Liver (tissue), 9 donors: ENCODE data around the gene GLI2. TPM values are rescaled to one million over a fixed set of nuclear protein-coding genes. Genes with fewer than 3 reads are reported as not detected.

Experiments
- DNase-seq: peaks from one replicate; pipeline ENCODE4 v3.0.0-alpha.2; 2017; ENCODE audit warnings: low spot score
- H3K27ac ChIP-seq, 2 donors: one replicate each; pipeline ENCODE4 v1.7.0; 2013; ENCODE audit warnings: inconsistent platforms in 2 of 2, low read length in 2 of 2, control low read depth in 1 of 2, low read depth in 1 of 2, mild to moderate bottlenecking in 1 of 2
- H3K27me3 ChIP-seq, 4 donors: one replicate each; pipeline versions ENCODE4 v1.6.1 to v1.7.0; 2013; ENCODE audit warnings: low read length in 3 of 4, inconsistent platforms in 1 of 4, mild to moderate bottlenecking in 1 of 4, moderate library complexity in 1 of 4; ENCODE audit not compliant: control insufficient read depth in 4 of 4, insufficient read depth in 4 of 4
- H3K36me3 ChIP-seq, 4 donors: one replicate each; pipeline versions ENCODE4 v1.6.1 to v1.7.0; 2013; ENCODE audit warnings: low read length in 3 of 4, mild to moderate bottlenecking in 3 of 4, low read depth in 1 of 4, moderate library complexity in 1 of 4; ENCODE audit not compliant: control insufficient read depth in 4 of 4, insufficient read depth in 3 of 4
- H3K4me1 ChIP-seq, 4 donors: one replicate each; pipeline versions ENCODE4 v1.6.1 to v1.7.0; 2013; ENCODE audit warnings: low read length in 3 of 4, mild to moderate bottlenecking in 3 of 4, moderate library complexity in 1 of 4; ENCODE audit not compliant: control insufficient read depth in 4 of 4, insufficient read depth in 4 of 4
- H3K4me3 ChIP-seq, 3 donors: one replicate each; pipeline versions ENCODE4 v1.6.1 to v1.7.0; 2013; ENCODE audit warnings: low read length in 3 of 3, control low read depth in 1 of 3, low read depth in 1 of 3, mild to moderate bottlenecking in 1 of 3
- H3K9ac ChIP-seq, 2 donors: one replicate each; pipeline ENCODE4 v1.7.0; 2013; ENCODE audit warnings: low read length in 2 of 2, mild to moderate bottlenecking in 2 of 2, moderate library complexity in 2 of 2, control low read depth in 1 of 2, low read depth in 1 of 2
- H3K9me3 ChIP-seq, 4 donors: one replicate each; pipeline versions ENCODE4 v1.6.1 to v1.7.0; 2013; ENCODE audit warnings: low read length in 3 of 4; ENCODE audit not compliant: control insufficient read depth in 4 of 4
- EGR1 ChIP-seq, 2 donors: IDR thresholded peaks; 2 replicates each; pipeline ENCODE4 v1.6.1; 2016 to 2018; ENCODE audit warnings: antibody characterized with exemption in 2 of 2, low read depth in 2 of 2
- FOXA2 ChIP-seq: IDR thresholded peaks from 2 replicates; pipeline ENCODE4 v1.6.1; 2016; ENCODE audit warnings: antibody characterized with exemption
- GABPA ChIP-seq, 2 donors: IDR thresholded peaks in 1 of 2; conservative IDR thresholded peaks in 1 of 2; 2 replicates each; pipeline ENCODE4 v1.6.1; 2016; ENCODE audit warnings: antibody characterized with exemption in 2 of 2, mild to moderate bottlenecking in 1 of 2, moderate library complexity in 1 of 2
- HNF4G ChIP-seq: IDR thresholded peaks from 2 replicates; pipeline ENCODE4 v1.6.1; 2016; ENCODE audit warnings: antibody characterized with exemption
- JUND ChIP-seq, 2 donors: IDR thresholded peaks; 2 replicates each; pipeline ENCODE4 v1.6.1; 2016; ENCODE audit warnings: antibody characterized with exemption in 2 of 2
- MAX ChIP-seq: IDR thresholded peaks from 2 replicates; pipeline ENCODE4 v1.6.1; 2016; ENCODE audit warnings: antibody characterized with exemption
- NR2F2 ChIP-seq: IDR thresholded peaks from 2 replicates; pipeline ENCODE4 v1.6.1; 2016; ENCODE audit warnings: antibody characterized with exemption
- RAD21 ChIP-seq, 2 donors: IDR thresholded peaks; 2 replicates each; pipeline ENCODE4 v1.6.1; 2016; ENCODE audit warnings: antibody characterized with exemption in 2 of 2, mild to moderate bottlenecking in 2 of 2
- RXRA ChIP-seq, 2 donors: IDR thresholded peaks; 2 replicates each; pipeline ENCODE4 v1.6.1; 2017 to 2018; ENCODE audit warnings: antibody characterized with exemption in 2 of 2, mild to moderate bottlenecking in 1 of 2
- SP1 ChIP-seq: IDR thresholded peaks from 2 replicates; pipeline ENCODE4 v1.6.1; 2018; ENCODE audit warnings: antibody characterized with exemption, mild to moderate bottlenecking
- TAF1 ChIP-seq: conservative IDR thresholded peaks from 2 replicates; pipeline ENCODE4 v1.6.1; 2016; ENCODE audit warnings: antibody characterized with exemption, mild to moderate bottlenecking
- YY1 ChIP-seq: IDR thresholded peaks from 2 replicates; pipeline ENCODE4 v1.6.1; 2016; ENCODE audit warnings: antibody characterized with exemption, mild to moderate bottlenecking
- ZBTB33 ChIP-seq: IDR thresholded peaks from 2 replicates; pipeline ENCODE4 v1.6.1; 2016; ENCODE audit warnings: antibody characterized with exemption
- WGBS: extraction: QIAGEN DNeasy Blood & Tissue Kit; methylation state at CpG from one replicate; pipeline ENCODE4 v1.1.7; 2013; 5-methylcytosine and 5-hydroxymethylcytosine counted together
- polyA plus RNA-seq, 2 donors: library from polyadenylated mRNA; stranded (reverse) in 1 of 2; unstranded in 1 of 2; fragments of 200-250 nt in 1 of 2; fragments of >200 nt in 1 of 2; fragmentation: Nextera tagmentation in 1 of 2; extraction: Ambion mirVana in 1 of 2; gene quantifications; one replicate each; pipeline versions ENCODE4 v1.2.1 to v1.2.3, GENCODE V29; 2013 to 2015
- total RNA-seq, 2 donors: library from RNA; depleted of rRNA; stranded (reverse); fragments of >200 nt; gene quantifications; one replicate each; pipeline ENCODE4 v1.2.3, GENCODE V29; 2014
- TF ChIP-seq, protein P1 (sequence below): IDR thresholded peaks from 2 replicates; pipeline ENCODE4 v1.6.1; 2016; ENCODE audit warnings: antibody characterized with exemption
- donor health status: healthy.
- donor health status: healthy.
- donor health status: healthy.
- donor health status: healthy.
- donor health status: healthy.

Gene GLI2
- total and polyA plus RNA-seq, 4 donors = 0.04 to 0.16 (median 0.11) TPM

DNA sequence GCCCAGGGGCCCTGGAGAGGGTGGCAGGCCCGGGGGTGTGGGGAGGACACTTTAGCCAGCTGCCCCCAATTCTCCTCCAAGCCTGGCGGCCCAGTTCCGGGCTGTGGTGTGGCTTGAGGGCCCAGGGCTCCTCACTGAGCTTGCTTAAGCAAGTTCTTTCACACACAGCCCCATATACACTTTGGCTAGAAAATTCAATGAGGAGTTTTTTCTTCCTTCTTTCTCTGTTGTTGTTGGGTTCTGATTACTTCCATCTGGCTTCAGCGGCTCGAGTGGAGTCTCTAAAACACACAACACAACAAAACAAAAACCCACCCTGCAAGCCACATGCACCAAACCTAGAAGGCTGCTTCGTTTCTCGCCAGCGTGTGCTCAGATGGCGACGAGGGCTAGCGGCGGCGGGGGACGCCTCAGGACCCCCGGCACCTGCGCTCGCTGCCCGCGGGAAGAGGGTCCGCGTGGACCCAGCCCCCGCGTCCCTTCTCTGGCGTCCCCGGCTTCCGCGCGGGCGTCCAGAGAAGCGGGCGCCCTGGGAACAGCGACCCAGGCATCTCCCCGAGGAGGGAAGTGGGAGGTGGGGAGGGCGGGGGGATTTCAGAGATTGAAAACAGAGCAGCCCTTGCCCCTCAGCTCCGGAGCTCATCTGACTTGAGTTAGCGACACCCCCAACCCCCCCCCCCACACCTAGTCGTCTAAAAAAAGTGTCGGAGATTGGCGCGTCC lies 577 bp upstream of the GLI2 start (continued):
- TF ChIP-seq YY1 (no peak), RAD21 (IDR thresholded peaks at IDR 0.05) (no peak), FOXA2 (no peak), NR2F2 (no peak), ZBTB33 (no peak)

- DNase-seq = no peak
- Histone ChIP-seq H3K27me3 (peaks cover 10 to 26% (median 21%) of the 10 kb centered on the region in 4 donors), H3K9me3 (no peaks in the 10 kb centered on the region), H3K9ac (no peak overlapping the region), H3K4me1 (peaks cover 11 to 22% (median 19%) of the 10 kb centered on the region in 4 donors), H3K4me3 (peak overlapping the region in 1 of 3 donors; percentile 54), H3K27ac (peak overlapping the region; percentile 9 to 40), H3K36me3 (no peaks in the 10 kb centered on the region)
- TF ChIP-seq FOXA2 (no peak), YY1 (no peak), MAX (no peak), NR2F2 (no peak), JUND (IDR thresholded peaks at IDR 0.05) (no peak), SP1 (no peak), HNF4G (no peak), TAF1 (no peak)
- TF ChIP-seq, protein P1, sequence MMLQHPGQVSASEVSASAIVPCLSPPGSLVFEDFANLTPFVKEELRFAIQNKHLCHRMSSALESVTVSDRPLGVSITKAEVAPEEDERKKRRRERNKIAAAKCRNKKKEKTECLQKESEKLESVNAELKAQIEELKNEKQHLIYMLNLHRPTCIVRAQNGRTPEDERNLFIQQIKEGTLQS = no peak
- WGBS = 1% methylated on average over 38 of the region's 38 CpGs
Observed at GRCh38 chr2:120736202-120736623, 545 bp downstream of the GLI2 start.

DNA sequence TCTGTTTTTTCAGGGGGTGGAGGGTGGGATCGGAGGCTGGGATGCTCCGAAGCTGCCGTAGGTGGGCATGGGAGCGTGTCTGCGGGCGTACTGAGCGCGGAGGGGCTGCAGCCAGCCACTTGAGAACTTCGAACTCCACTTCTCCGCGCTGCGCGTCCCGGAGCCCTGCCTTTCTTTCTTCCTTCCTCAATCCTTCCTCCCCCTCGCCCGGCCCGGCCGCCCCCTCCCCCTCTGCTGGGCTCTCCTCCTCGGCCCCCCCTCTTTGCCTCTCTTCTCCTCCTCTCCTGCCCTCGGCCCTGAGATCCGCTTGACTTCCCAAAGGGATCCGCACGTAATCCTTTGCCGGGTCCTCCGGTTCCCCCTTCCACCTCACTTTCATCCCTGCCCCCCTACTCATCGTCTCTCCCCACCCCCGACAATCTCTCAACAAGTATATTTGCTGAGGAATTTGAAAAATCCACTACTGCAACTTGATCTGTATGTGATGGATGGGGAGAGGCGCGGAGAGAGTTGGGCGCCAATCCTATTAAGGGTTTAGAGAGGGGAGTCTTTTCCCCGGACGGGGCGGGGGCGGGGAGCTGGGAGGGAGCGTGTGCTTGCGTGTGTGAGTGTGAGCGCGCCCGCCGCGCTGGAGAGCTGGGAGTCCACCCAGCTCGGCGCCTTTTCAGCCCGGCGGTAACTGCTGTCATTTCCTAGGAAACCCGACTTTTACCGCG lies 1.1 kb downstream of the GLI2 start:
- Histone ChIP-seq H3K4me3 (peak overlapping the region in 1 of 3 donors; percentile 54), H3K9ac (no peak overlapping the region), H3K9me3 (no peaks in the 10 kb centered on the region), H3K4me1 (peaks cover 11 to 25% (median 22%) of the 10 kb centered on the region in 4 donors), H3K27ac (peak overlapping the region; percentile 9 to 40), H3K36me3 (no peaks in the 10 kb centered on the region), H3K27me3 (peaks cover 10 to 26% (median 21%) of the 10 kb centered on the region in 4 donors)
- TF ChIP-seq HNF4G (no peak), RXRA (IDR thresholded peaks at IDR 0.05) (no peak), EGR1 (IDR thresholded peaks at IDR 0.05; ENCODE audit: low read depth in 2 of 2) (no peak), JUND (IDR thresholded peaks at IDR 0.05) (no peak), GABPA (IDR thresholded peaks at IDR 0.05 in 1 of 2, conservative IDR thresholded peaks at IDR 0.05 in 1 of 2) (no peak)
- TF ChIP-seq, protein P1 = no peak
- WGBS = 3% methylated on average over 48 of the region's 48 CpGs
- no peak for DNase-seq
